ENCODE results near the gene HECW1.

Gene HECW1

DNA sequence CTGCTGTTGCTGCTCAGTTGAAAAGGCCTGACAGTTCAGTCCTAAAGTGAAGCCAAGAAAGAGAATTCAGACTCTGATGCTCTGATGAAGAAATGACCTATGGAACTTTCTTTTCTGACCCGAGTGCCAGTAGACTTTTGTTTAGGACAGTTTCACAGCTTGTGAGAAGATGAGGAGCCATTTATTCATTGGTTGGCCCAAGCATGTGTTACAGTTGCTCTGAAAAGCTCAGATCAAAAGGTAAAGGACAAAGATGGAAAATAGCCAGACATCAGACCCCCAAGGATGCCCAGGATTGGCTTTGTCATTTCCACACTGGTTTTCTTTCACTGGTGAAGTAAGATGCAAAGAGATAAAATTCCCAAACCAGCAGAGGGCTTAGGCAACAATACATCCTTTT, 321.2 kb downstream of the HECW1 start:
- no peak for DNase-seq (ENCODE audit: low read depth in 2 of 2)

DNA sequence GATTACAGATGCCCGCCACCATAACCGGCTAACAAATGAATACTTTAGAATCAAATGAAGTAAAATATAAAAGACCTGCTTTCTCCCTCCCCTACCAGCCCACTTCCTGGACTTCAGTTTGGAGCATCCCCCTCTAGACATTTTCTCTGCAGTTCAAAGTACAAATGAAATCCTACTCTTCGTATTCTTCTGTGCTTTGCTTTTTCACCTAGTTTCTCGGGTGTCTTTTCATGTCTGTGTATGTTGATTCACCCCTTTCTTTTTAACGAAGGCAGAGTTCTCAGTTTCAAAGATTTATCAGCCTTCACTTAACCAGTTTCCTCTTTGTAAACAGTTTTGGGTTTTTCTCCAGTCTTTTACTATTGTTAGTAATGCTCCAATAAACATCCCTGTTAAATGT, 324.6 kb downstream of the HECW1 start:
- no peak for DNase-seq (ENCODE audit: low read depth in 2 of 2)

DNA sequence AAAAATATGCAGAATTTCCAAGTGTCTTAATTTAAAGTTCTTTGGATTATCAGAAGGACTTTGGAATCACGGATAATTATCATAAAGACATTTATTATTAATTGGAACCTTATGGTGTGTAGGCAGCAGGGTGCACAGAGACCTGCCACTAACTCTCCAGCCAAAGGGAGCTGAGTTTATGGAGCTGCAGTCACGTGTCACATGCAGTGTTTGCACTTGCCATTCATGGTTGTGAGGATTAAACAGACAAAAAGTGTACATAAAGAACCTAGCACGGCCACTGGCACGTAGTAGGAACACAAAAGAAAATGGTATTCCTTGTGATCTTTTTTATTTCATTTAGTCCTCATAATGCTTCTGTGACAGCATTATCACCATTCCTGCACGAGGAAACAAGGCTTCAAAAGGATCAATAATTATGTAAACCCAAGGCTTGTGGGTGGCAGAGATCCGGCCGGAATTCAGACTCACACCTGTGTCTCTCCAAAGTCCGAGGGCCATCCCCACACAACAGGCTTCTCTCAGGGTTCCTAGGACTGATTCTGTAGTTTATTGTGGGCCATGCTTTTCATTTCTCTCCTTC, 326.5 kb downstream of the HECW1 start:
- DNase-seq (ENCODE audit: low read depth in 2 of 2): no peak

DNA sequence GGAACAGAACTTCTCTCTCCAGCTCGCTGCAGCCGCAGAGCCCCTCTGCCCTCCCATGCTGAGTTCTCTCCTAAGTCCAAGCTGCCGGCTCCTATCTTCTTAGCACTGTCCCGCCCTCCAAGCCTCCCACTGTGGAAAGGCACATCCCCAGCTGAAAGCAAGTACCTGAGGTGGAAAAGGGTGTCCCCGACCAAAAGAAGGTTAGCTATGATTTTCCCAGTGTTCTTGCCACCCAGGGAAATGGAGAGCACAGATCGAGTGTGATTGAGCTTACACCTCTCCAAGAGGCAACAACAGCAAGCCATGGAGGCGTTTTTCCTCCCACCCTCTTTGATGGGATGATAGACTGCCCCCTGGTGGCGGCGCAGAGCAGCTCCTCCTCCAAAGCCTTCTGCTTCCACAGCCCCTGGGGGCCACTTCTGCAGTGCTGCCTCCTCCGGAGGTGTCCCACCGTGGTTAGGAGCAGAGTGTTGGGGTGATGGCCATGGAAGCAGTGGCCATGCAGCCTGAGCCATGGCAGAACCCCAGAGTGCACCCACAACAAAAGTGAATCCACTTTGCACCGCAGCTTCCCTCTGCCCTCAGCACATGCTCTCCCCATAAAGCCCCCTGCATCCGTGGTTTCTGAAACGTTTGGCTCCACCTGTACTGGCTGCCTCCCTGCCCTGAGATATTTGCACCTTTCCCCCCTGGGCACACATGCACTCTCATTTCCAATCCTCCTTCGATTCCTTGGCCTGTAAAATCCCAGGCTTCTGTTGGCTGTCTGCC, 327.4 kb downstream of the HECW1 start:
- peak; percentile 31 to 48 for DNase-seq (ENCODE audit: low read depth in 2 of 2)

DNA sequence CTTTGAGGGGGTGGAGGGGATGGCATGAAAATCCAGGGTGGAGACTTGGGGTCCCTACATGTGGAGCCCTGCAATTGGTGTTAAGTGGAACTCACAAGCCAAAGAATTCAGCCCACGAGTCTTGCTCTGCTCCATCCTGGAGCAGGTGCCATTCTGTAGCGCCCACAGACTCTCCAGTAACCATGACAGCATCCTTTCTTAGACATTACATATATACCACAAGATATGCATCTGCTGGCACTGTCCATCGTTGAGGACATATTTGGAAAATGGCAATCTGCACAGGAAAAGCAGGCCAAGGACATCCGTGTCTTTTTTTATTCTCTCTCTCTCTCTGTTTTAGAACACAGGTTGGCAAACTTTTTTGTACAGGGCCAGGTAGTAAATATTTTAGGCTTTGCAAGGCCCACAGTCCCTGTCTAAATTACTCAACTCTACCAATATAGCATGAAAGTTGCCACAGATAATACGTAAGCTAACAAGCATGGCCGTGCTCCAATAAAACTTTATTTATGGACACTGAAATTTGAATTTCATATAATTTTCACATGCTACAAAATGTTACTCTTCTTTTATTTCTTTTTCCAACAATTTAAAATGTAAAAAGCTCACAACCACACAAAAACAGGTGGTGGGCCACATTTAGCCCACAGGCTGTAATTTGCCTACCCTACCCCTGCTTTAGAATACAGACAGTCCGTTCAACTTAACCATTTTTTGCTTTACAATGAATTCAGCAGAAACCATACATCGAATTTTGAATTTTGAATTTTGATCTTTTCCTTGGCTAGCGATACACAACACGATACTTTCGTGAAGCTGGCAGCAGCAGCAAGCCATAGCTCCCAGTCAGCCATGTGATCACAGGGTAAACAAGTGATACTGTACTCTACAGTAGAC, 329.0 kb downstream of the HECW1 start:
- DNase-seq (ENCODE audit: low read depth in 2 of 2): no peak

DNA sequence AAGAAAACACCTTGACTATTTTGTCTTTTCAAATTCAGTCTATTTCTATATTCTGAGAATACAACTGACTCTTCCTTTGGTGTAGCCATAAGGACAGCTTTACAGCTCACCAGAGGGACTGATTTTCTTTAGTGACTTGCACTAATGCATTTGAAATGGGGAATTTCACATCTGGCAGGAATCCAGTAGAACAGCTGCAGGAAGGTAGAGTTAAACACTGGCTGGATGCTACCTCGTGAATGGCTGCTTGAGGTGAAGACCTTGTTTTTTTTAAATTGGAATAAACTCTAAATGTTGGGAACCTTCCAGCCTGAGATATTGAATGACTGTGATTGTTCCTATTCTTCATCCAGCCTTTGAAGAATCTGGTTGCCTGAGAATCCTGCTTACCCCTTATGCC, 330.9 kb downstream of the HECW1 start:
- DNase-seq (ENCODE audit: low read depth in 2 of 2): no peak

DNA sequence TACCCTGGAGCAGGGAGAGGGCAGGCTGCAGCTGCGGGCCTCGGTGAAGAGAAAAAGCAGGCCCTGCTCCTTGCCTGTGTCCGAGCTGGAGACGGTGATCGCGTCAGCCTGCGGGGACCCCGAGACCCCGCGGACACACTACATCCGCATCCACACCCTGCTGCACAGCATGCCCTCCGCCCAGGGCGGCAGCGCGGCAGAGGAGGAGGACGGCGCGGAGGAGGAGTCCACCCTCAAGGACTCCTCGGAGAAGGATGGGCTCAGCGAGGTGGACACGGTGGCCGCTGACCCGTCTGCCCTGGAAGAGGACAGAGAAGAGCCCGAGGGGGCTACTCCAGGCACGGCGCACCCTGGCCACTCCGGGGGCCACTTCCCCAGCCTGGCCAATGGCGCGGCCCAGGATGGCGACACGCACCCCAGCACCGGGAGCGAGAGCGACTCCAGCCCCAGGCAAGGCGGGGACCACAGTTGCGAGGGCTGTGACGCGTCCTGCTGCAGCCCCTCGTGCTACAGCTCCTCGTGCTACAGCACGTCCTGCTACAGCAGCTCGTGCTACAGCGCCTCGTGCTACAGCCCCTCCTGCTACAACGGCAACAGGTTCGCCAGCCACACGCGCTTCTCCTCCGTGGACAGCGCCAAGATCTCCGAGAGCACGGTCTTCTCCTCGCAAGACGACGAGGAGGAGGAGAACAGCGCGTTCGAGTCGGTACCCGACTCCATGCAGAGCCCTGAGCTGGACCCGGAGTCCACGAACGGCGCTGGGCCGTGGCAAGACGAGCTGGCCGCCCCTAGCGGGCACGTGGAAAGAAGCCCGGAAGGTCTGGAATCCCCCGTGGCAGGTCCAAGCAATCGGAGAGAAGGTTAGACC, 332.5 kb downstream of the HECW1 start:
- no peak for DNase-seq (ENCODE audit: low read depth in 2 of 2)

DNA sequence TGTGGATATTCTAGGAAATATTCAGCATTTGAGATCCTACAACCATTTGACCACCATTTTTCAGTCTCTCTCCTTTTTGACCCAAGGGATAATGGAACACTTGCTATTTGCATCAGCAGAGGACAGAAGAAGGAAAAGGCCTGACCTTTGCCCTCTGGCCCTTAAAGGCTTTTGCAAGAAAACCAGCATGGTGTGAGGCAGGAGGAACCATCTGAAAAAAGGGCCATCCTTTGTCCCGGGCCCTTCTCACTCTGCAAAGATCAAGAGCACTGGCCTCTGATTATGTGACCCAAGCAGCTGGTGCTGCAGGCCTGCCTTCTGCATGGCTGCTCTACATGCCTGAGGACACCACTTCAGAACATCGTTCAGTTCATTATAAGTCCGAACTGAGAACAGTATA, 337.1 kb downstream of the HECW1 start:
- DNase-seq (ENCODE audit: low read depth in 2 of 2): no peak

DNA sequence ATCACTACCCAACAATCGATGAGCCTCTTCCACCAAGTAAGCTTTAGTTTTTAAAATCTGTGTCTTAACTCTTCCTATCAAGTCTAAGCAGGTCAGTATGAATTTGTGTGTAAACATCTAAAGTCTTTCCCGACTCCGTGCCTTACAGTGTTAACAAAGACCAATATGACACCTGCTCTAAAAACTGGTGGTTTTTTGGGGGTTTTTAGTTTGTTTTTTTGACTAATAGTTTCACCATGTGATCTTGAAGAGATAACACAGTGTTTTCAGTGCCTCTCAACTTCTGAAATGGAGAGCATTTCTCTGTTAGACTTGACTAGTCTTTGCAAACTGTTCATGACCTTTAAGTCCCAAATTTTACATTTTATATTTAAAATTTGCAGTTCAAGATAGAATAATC, 338.4 kb downstream of the HECW1 start:
- no peak for DNase-seq (ENCODE audit: low read depth in 2 of 2)

DNA sequence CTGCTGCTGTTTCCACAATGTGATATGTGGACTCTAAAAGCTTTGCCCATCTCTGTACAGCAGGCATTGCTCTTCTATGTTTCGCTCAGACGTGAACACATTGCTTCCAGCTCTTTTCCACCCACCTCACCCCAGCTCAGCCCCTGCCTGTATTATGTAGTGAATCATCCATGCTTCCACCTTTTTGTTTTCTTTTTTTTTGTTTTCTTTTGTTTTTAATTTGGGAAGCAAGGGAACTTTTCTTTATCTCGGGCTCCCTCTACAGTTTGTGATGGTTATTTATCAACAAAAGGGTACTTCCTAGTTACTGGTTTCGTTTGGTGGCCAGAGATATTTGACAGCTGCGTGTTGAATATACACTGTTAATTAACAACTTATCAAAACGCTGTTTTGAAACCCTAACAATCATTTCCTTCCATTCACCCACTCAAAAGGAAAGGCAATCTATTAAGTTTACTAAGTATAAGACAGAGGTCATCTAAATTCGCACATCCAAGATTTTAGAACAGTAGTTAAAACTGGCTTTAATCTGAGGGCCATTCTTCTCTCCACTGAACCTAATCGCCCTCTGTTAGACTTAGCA, 342.6 kb downstream of the HECW1 start:
- no peak for DNase-seq (ENCODE audit: low read depth in 2 of 2)

DNA sequence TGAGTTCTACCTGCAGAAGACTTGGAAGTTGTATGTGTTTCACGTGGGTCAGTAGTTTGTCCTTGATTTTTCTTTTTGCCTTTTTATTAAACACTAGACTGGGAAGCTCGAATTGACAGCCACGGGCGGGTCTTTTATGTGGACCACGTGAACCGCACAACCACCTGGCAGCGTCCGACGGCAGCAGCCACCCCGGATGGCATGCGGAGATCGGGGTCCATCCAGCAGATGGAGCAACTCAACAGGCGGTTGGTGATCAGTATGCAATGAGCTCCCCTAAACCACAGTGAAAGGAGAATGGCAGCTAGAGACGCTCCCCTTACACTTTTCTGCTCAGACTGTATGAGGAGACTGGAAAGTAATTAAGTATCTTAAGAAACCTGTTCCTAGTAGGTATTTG, 343.8 kb downstream of the HECW1 start:
- no peak for DNase-seq (ENCODE audit: low read depth in 2 of 2)

DNA sequence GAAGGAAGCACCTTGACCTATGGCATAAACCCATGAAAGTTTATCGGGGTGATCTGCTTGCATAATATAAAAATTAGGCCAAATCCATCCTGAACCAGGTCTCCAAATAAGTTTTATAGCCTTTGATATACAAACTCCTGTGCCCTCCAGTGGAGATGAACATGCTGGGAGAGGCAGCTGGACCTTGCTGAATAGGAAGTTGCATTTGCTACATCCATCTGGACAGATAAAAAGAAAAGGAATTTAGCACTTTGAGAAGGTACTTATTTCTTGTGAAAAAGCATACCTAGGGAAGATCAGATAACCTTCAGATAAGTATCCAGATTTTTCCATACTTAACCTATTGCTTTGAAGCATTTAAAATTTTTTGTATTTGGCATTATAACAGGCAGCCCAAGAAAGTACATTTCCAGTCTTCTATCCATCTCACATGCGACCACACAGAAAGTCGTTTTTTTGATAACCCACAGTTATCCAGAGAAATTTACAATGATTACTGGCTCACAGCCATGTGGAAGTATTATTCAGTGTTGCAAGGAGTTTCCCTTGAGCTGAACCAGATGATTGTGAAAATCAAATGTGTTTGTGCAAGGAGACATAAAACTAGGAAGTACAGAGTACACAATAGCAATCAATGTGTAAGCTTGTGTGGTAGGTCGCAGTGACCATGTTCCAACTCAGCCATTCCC, 346.0 kb downstream of the HECW1 start:
- DNase-seq (ENCODE audit: low read depth in 2 of 2): no peak

DNA sequence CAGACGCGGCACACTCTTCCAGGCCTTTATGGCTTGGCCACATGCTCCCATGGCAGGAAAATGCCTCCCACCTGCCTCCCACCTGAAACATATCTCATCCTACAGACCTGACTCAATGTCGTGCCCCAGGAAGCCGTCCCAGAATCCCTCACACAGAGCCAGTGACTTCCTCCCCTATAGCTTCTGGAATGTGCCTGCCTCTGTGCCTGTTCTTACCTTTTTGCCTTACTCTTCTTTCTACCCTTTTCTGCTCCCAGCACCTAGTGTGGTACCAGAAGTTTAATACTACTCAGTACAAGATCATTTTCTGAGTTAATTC, 346.5 kb downstream of the HECW1 start:
- DNase-seq (ENCODE audit: low read depth in 2 of 2): no peak

DNA sequence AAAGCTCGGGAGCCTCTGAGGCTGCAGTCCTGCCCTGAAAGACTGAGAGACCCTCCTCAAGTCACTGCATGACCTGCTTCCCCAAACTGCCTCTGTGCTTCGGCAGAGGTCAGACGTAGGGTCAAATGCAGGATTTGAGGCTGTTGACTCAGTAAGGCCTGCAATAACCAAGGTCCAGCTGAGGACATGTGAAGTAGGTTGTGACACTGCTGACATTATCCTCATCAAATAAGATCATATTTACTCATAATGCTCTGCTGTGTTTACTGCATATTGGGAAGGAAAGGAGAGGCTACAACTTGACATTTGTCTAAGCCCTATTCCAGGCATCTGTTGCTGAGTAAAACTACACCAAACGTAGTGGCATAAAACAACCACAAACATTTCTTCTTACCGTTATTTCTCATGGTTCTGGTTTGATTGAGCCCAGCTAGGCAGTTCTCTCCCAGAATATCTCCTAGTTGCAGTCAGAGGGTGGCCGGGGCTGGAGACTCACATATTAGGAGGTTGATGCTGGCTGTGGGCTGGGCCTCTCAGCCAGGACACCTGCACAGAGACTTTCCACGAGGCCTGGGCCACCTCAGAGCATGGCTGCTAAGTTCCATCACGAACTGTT, 348.4 kb downstream of the HECW1 start:
- no peak for DNase-seq (ENCODE audit: low read depth in 2 of 2)

DNA sequence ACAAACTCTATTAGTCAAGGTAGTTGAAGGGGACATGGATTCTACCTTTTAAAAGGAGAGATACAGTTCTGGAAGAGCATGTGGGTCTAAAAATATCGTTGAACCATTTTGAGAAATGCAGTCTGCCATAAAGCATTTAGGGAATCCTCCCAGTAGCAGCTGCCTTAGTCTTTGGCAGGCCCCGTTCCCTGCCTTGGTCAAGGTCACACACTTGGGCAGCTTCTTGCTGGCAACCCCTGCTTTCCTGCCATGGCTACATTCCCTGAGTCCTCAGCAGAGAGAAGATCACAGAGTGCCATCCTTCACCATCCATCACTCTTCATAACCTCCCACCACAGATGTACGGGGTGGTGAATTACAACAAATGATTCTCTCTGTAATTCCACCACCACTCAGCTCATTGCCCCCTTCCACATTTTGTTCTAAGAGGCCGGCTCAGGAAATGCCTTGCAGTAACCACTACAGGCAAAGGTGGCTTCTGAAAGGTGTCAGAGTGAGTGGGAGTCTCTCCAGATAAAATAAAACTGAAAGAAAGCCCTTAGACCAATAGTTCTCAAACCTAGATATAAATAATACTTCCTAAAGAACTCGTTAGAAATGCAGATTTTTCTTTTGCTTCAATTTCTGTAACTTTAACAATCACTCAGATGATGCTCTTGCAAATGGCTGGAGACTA, 349.0 kb downstream of the HECW1 start:
- no peak for DNase-seq (ENCODE audit: low read depth in 2 of 2)

DNA sequence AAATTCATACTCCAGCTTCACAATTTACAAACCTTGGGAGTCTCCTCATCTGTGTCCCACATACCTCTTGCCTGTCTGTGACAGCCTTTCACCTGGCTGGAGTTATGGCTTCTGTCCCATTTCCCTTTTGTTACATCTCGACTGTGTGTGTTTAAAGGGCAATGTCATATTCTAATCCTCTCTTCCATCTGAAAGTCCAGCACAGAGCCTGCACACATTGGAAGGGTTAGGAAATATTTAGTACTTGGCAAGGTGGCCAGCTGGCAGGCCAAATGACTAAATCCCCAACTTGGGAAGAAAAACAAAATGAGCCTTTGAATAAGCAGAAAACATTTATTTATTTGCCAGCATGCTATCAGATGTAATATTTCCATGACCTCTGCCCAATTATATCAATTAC, 350.4 kb downstream of the HECW1 start:
- no peak for DNase-seq (ENCODE audit: low read depth in 2 of 2)

DNA sequence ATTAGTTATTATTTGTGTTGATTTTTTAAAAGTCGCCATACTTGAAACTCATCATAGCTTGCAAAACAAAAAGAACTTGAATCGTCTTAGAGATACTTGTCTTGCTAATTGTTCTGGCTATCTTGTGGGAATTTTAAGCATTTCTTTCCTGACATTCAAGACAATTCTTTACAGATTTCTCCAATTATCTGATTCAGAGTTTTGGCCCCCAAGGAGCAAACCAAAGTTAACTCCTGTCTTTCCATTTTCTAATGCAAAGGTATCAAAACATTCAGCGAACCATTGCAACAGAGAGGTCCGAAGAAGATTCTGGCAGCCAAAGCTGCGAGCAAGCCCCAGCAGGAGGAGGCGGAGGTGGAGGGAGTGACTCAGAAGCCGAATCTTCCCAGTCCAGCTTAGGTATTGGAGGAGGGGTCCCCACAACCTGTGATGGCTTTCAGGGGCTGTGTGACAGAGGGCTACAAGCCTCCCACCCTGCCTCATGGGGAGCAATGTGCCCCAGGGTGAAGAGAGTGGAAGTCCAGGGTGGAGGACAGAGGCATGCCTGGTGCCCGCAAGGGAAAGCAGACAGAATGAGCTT, 351.0 kb downstream of the HECW1 start:
- DNase-seq (ENCODE audit: low read depth in 2 of 2): no peak

DNA sequence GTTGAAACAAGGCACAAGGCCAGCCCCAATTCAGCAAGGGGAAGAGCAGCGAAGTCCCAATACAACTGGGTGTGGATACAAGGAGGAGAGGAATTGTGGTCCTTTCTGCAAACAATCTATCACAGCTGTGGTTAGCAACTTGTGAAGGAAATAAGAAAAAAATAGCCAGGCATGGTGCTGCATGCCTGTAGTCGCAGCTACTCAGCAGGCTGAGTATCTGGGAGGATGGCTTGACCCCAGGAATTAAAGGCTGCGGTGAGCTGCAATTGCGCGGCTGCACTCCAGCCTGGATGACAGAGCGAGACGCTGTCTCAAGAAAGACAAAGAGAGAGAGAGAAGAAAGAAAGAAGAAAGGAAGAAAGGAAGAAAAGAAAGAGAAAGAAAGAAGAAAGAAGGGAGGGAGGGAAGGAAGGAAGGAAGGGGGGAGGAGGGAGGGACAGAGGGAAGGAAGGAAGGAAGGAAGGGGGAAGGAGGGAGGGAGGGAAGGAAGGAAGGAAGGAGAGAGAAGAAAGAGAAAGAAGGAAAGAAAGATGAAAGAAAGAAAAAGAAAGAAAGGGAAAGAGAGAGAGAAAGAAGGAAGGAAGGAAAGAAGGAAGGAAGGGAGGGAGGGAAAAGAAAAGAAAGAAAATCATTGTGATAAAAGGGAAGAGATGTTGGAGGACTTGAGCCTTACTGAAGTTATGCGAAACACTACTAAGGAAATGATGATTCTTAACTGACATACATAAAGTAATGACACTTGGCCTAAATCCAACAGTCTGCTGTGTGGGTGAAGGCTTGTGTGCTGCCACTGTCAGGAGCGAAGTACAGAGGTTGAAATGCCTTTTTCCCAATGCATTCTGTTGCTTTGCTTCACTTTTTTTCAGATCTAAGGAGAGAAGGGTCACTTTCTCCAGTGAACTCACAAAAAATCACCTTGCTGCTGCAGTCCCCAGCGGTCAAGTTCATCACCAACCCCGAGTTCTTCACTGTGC, 353.4 kb downstream of the HECW1 start:
- DNase-seq (ENCODE audit: low read depth in 2 of 2): no peak

Data from stimulated activated CD4-positive, alpha-beta T cell treated with anti-CD3 and anti-CD28 coated beads, Interleukin-1b, Interleukin-23, amount 100 ng/mL, for 4 hours (primary cell).